H1 (cell line): ENCODE measurements around the gene PPM1N. TPM values are rescaled to one million over a fixed set of nuclear protein-coding genes. Genes with fewer than 3 reads are reported as not detected.
A peak's percentile ranks its signal among the peaks of the same experiment; 100 is the strongest.

ENCODE experiments used
- CTCF ChIA-PET: fragments of 300-600 bp; sonication (Branson Sonifier 250); formaldehyde crosslinking; loops from one replicate; lab custom pipeline; 2021; ENCODE audit not compliant: partially characterized antibody; lab: Charles Lee
- POLR2A ChIA-PET: fragments of 300-600 bp; sonication (Branson Sonifier 250); formaldehyde crosslinking; loops from one replicate; lab custom pipeline; 2021; ENCODE audit warnings: inconsistent platforms; ENCODE audit not compliant: partially characterized antibody; lab: Charles Lee
- DNase-seq, 2 experiments: peaks; one replicate each; pipeline versions ENCODE4 v3.0.0 to v3.0.0-alpha.2; 2010 to 2022; ENCODE audit warnings: low spot score in 2 of 2, low read depth in 1 of 2, mixed read lengths in 1 of 2
- FAIRE-seq: peaks from 2 replicates; lab custom pipeline; 2011; peaks lifted over from hg19 to GRCh38; lab: Jason Lieb, UNC
- H2AFZ ChIP-seq: 2 replicates; pipeline ENCODE4 v1.8.1; 2012; ENCODE audit warnings: low read length, inconsistent platforms
- H2AK5ac ChIP-seq: 2 replicates; pipeline ENCODE4 v1.6.1; 2013; ENCODE audit warnings: low read depth, low read length
- H2BK120ac ChIP-seq: replicated peaks from 2 replicates; pipeline ENCODE3; 2013; ENCODE audit warnings: low read depth, low read length, inconsistent platforms
- H2BK12ac ChIP-seq: 2 replicates; pipeline ENCODE4 v1.6.1; 2013; ENCODE audit warnings: low read depth, low read length
- H2BK15ac ChIP-seq: 2 replicates; pipeline ENCODE4 v1.6.1; 2013; ENCODE audit warnings: low read length
- H2BK20ac ChIP-seq: 2 replicates; pipeline ENCODE4 v1.6.1; 2013; ENCODE audit warnings: low read length
- H2BK5ac ChIP-seq: 2 replicates; pipeline ENCODE4 v1.6.1; 2013; ENCODE audit warnings: low read depth, low read length
- H3K14ac ChIP-seq: 2 replicates; pipeline ENCODE4 v1.6.1; 2013; ENCODE audit warnings: inconsistent platforms; ENCODE audit not compliant: insufficient read length
- H3K18ac ChIP-seq: 2 replicates; pipeline ENCODE4 v1.6.1; 2013; ENCODE audit warnings: low read length; ENCODE audit errors: extremely low read depth
- H3K23ac ChIP-seq: 2 replicates; pipeline ENCODE4 v1.6.1; 2013; ENCODE audit warnings: inconsistent platforms; ENCODE audit not compliant: insufficient read length
- H3K23me2 ChIP-seq: 2 replicates; pipeline ENCODE4 v1.6.1; 2013; ENCODE audit warnings: low read depth, low read length
- H3K27ac ChIP-seq: 2 replicates; pipeline ENCODE4 v1.6.1; 2011; ENCODE audit warnings: low read depth, low read length, inconsistent platforms
- H3K27me3 ChIP-seq, 4 experiments: replicated peaks in 1 of 4; 1 replicate in 1 of 4; 2 replicates in 3 of 4; pipeline versions ENCODE4 v1.6.1 to v1.8.1; 2011 to 2013; ENCODE audit warnings: low read length in 3 of 4, mild to moderate bottlenecking in 3 of 4, inconsistent platforms in 2 of 4, mixed read lengths in 2 of 4, moderate library complexity in 1 of 4; ENCODE audit not compliant: control insufficient read depth in 3 of 4, insufficient read depth in 3 of 4; ENCODE audit errors: extremely low read depth in 1 of 4
- H3K36me3 ChIP-seq, 4 experiments: 2 replicates each; pipeline versions ENCODE4 v1.6.1 to v1.8.1; 2011 to 2013; ENCODE audit warnings: mild to moderate bottlenecking in 4 of 4, low read length in 3 of 4, moderate library complexity in 2 of 4, control low read depth in 1 of 4, inconsistent platforms in 1 of 4; ENCODE audit not compliant: insufficient read depth in 4 of 4, control insufficient read depth in 2 of 4
- H3K4ac ChIP-seq: replicated peaks from 2 replicates; pipeline ENCODE3; 2013; ENCODE audit warnings: low read length, low read depth, mixed read lengths, inconsistent platforms; ENCODE audit not compliant: insufficient read length
- H3K4me1 ChIP-seq, 4 experiments: replicated peaks in 1 of 4; 1 replicate in 1 of 4; 2 replicates in 3 of 4; pipeline versions ENCODE4 v1.6.1 to v1.8.1; 2011 to 2013; ENCODE audit warnings: low read length in 3 of 4, inconsistent platforms in 2 of 4, mixed read lengths in 1 of 4; ENCODE audit not compliant: insufficient read depth in 4 of 4, control insufficient read depth in 3 of 4
- H3K4me2 ChIP-seq, 2 experiments: 2 replicates each; pipeline versions ENCODE4 v1.6.1 to v1.8.1; 2011 to 2013; ENCODE audit warnings: low read depth in 2 of 2, low read length in 2 of 2, control low read depth in 1 of 2, inconsistent platforms in 1 of 2, mild to moderate bottlenecking in 1 of 2; ENCODE audit not compliant: insufficient read depth in 1 of 2
- H3K4me3 ChIP-seq, 4 experiments: fragments of 200-600, 300-600 bp in 1 of 4; sonication (generic), shearing (Covaris generic), sonication (Bioruptor Twin) in 1 of 4; 2 replicates each; pipeline versions ENCODE4 v1.5.1 to v1.8.1; 2011 to 2016; ENCODE audit warnings: low read length in 4 of 4, low read depth in 3 of 4, control low read depth in 2 of 4, inconsistent platforms in 2 of 4, mild to moderate bottlenecking in 2 of 4, mixed read lengths in 1 of 4, moderate library complexity in 1 of 4; ENCODE audit not compliant: insufficient read depth in 2 of 4; ENCODE audit errors: extremely low read depth in 1 of 4
- H3K56ac ChIP-seq: replicated peaks from 2 replicates; pipeline ENCODE3; 2013; ENCODE audit warnings: low read depth, mild to moderate bottlenecking, mixed read lengths, low read length, inconsistent platforms; ENCODE audit not compliant: insufficient read length
- H3K79me1 ChIP-seq: 2 replicates; pipeline ENCODE4 v1.6.1; 2013; ENCODE audit warnings: low read depth, low read length, control low read depth
- H3K79me2 ChIP-seq, 2 experiments: 2 replicates each; pipeline versions ENCODE4 v1.6.1 to v1.8.1; 2012 to 2013; ENCODE audit warnings: low read length in 2 of 2, mild to moderate bottlenecking in 2 of 2, inconsistent platforms in 1 of 2; ENCODE audit not compliant: insufficient read depth in 2 of 2, control insufficient read depth in 1 of 2
- H3K9ac ChIP-seq, 4 experiments: replicated peaks in 1 of 4; 1 replicate in 1 of 4; 2 replicates in 3 of 4; pipeline versions ENCODE4 v1.6.1 to v1.8.1; 2011 to 2013; ENCODE audit warnings: low read depth in 3 of 4, low read length in 3 of 4, control low read depth in 2 of 4, mild to moderate bottlenecking in 2 of 4, moderate library complexity in 2 of 4, inconsistent platforms in 1 of 4; ENCODE audit errors: extremely low read depth in 1 of 4
- H3K9me3 ChIP-seq, 2 experiments: 2 replicates each; pipeline versions ENCODE4 v1.6.1 to v1.8.1; 2012 to 2013; ENCODE audit warnings: mild to moderate bottlenecking in 2 of 2, moderate library complexity in 2 of 2, control low read depth in 1 of 2, inconsistent platforms in 1 of 2, low read depth in 1 of 2, low read length in 1 of 2, mixed read lengths in 1 of 2; ENCODE audit not compliant: insufficient read depth in 2 of 2
- H4K20me1 ChIP-seq, 2 experiments: replicated peaks in 1 of 2; 2 replicates each; pipeline versions ENCODE3 to v1.8.1; 2011 to 2013; ENCODE audit warnings: inconsistent platforms in 2 of 2, low read length in 2 of 2, mild to moderate bottlenecking in 1 of 2; ENCODE audit not compliant: insufficient read depth in 2 of 2, control insufficient read depth in 1 of 2
- H4K5ac ChIP-seq: 2 replicates; pipeline ENCODE4 v1.6.1; 2013; ENCODE audit warnings: low read length, low read depth, mixed read lengths, inconsistent platforms; ENCODE audit not compliant: insufficient read length
- H4K8ac ChIP-seq: 2 replicates; pipeline ENCODE4 v1.8.0; 2013; ENCODE audit warnings: mild to moderate bottlenecking, moderate library complexity, low read length, inconsistent platforms; ENCODE audit not compliant: insufficient read depth; ENCODE audit errors: extremely low read depth
- H4K91ac ChIP-seq: replicated peaks from 2 replicates; pipeline ENCODE3; 2013; ENCODE audit warnings: low read length, mixed read lengths, inconsistent platforms; ENCODE audit not compliant: insufficient read length
- BRCA1 ChIP-seq: IDR thresholded peaks from 2 replicates; pipeline ENCODE4 v1.6.1; 2012; ENCODE audit warnings: low read depth, low read length, improper control_type of control experiment
- CHD2 ChIP-seq: IDR thresholded peaks from 2 replicates; pipeline ENCODE4 v1.6.1; 2012; ENCODE audit warnings: low read length, improper control_type of control experiment
- WGBS, 2 experiments: shearing (Covaris generic) in 1 of 2; methylation state at CpG; one replicate each; pipeline versions ENCODE4 v1.1.6 to v1.1.7; 2013 to 2015; ENCODE audit warnings: low lambda C conversion rate in 2 of 2, mixed read lengths in 2 of 2, inconsistent platforms in 1 of 2, low coverage in 1 of 2, missing lambda C conversion rate in 1 of 2; ENCODE audit not compliant: insufficient replicate concordance in 2 of 2, insufficient coverage in 1 of 2, insufficient read length in 1 of 2; ENCODE audit errors: extremely low coverage in 1 of 2, missing lambda C conversion rate in 1 of 2; 5-methylcytosine and 5-hydroxymethylcytosine counted together
- long read RNA-seq, 2 experiments: library from RNA in 1 of 2; library from capped mRNA in 1 of 2; stranded (forward); transcript quantifications; one replicate each; pipeline ENCODE4 v2.0.0, GENCODE V29; 2021; ENCODE audit warnings: inconsistent platforms in 1 of 2
- polyA minus RNA-seq, 3 experiments: library from RNA; depleted of rRNA, polyadenylated mRNA; stranded (reverse); fragments of >200 nt; gene quantifications; 1 replicate in 2 of 3; 2 replicates in 1 of 3; pipeline ENCODE4 v1.2.3, GENCODE V29; 2011
- polyA plus RNA-seq, 7 experiments: library from polyadenylated mRNA; depleted of rRNA in 3 of 7; stranded (reverse) in 5 of 7; unstranded in 2 of 7; fragments of >200 nt in 5 of 7; fragments of 200-250 nt in 2 of 7; gene quantifications; 1 replicate in 5 of 7; 2 replicates in 1 of 7; 4 replicates in 1 of 7; pipeline versions ENCODE4 v1.2.1 to v1.2.3, GENCODE V29; 2011 to 2013; ENCODE audit warnings: missing spikeins in 2 of 7, mixed read lengths in 2 of 7
- total RNA-seq: library from RNA; stranded (reverse); fragmentation: NEBNext Ultra II Directional; extraction: Animal tissue kit (Norgen Biotek cat#: 25700); gene quantifications from 2 replicates; pipeline ENCODE4 v1.2.1, GENCODE V29; 2021
- TF ChIP-seq, protein P1 (sequence below): IDR thresholded peaks from 2 replicates; pipeline ENCODE4 v1.6.1; 2011; ENCODE audit warnings: low read length, improper control_type of control experiment

The PPM1N gene, protein sequence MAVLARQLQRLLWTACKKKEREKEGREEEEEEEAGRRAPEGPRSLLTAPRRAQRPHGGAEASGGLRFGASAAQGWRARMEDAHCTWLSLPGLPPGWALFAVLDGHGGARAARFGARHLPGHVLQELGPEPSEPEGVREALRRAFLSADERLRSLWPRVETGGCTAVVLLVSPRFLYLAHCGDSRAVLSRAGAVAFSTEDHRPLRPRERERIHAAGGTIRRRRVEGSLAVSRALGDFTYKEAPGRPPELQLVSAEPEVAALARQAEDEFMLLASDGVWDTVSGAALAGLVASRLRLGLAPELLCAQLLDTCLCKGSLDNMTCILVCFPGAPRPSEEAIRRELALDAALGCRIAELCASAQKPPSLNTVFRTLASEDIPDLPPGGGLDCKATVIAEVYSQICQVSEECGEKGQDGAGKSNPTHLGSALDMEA
- 11.0 and 12.2 TPM in 2 replicates for total RNA-seq
- polyA plus RNA-seq (2011; rRNA removed): 14.4 and 17.5 TPM in 2 replicates
- 20.7 TPM for polyA plus RNA-seq (2011; cell fraction: cytosol; rRNA removed)
- 17.1 TPM for polyA plus RNA-seq (2011; cell fraction: nucleus; rRNA removed)
- polyA plus RNA-seq (2012, experiment 1 of 2): 12.0 to 16.7 TPM (median 14.4 TPM) in 4 replicates
- 13.0 TPM for polyA plus RNA-seq (2012, experiment 2 of 2)
- 35.8 TPM for polyA plus RNA-seq (2013, experiment 1 of 2)
- 34.9 TPM for polyA plus RNA-seq (2013, experiment 2 of 2)
- 2.3 and 4.2 TPM in 2 replicates for polyA minus RNA-seq (2011; rRNA and poly(A)+ RNA removed)
- 4.3 TPM for polyA minus RNA-seq (2011; cell fraction: cytosol; rRNA and poly(A)+ RNA removed)
- 5.6 TPM for polyA minus RNA-seq (2011; cell fraction: nucleus; rRNA and poly(A)+ RNA removed)
- long read RNA-seq, experiment 1, transcript PPM1N-206 (4 exons, 1,953 nt): major isoform, 6 of 14 reads
- long read RNA-seq, experiment 1, partial matches to known transcripts: 3 of 14 reads
- long read RNA-seq, experiment 1, other reads (novel, unspliced or antisense): 5 of 14 reads
- long read RNA-seq, experiment 2, transcript PPM1N-206 (4 exons, 1,953 nt): major isoform, 5 of 14 reads
- long read RNA-seq, experiment 2, partial matches to known transcripts: 1 of 14 reads
- long read RNA-seq, experiment 2, other reads (novel, unspliced or antisense): 2 of 14 reads

DNA sequence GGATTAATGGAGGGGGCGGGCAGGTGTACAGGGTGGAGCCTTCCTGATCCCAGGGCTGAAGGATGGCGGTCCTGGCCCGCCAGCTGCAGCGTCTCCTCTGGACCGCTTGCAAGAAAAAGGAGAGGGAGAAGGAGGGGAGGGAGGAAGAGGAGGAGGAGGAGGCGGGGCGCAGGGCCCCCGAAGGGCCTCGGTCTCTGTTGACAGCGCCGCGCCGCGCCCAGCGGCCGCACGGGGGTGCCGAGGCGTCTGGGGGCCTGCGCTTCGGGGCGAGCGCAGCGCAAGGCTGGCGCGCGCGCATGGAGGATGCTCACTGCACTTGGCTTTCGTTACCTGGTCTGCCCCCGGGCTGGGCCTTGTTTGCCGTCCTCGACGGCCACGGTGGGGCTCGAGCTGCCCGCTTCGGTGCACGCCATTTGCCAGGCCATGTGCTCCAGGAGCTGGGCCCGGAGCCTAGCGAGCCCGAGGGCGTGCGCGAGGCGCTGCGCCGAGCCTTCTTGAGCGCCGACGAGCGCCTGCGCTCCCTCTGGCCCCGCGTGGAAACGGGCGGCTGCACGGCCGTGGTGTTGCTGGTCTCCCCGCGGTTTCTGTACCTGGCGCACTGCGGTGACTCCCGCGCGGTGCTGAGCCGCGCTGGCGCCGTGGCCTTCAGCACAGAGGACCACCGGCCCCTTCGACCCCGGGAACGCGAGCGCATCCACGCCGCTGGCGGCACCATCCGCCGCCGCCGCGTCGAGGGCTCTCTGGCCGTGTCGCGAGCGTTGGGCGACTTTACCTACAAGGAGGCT is at the start of gene PPM1N:
Gene PPM1N, plus strand, starts transcription at position 33 of the 785 bp plus-strand sequence. Its CDS starts 30 bp downstream, at position 63.
- Histone ChIP-seq H3K14ac (no peak within 1 kb of the TSS), H2AFZ (no peak within 1 kb of the TSS), H3K18ac (peak within 1 kb of the TSS; percentile 95), H3K23ac (no peak within 1 kb of the TSS), H3K9me3 (no peaks in the 10 kb centered on the region), H3K36me3 (peaks cover 0 to 2% (median 0%) of the 10 kb centered on the region in 4 experiments; a peak in 1 of 8 replicates), H4K91ac (peak within 1 kb of the TSS; percentile 66), H3K4me1 (peaks cover 10 to 22% (median 19%) of the 10 kb centered on the region in 4 experiments; a peak in 6 of 7 replicates), H3K23me2 (peaks cover 22% of the 10 kb centered on the region; the same call in 1 of the 2 replicates), H3K79me2 (no peaks in the 10 kb centered on the region), H3K9ac (peak within 1 kb of the TSS in 3 of 4 experiments; percentile 8 to 28 (median 26); a peak in 5 of 7 replicates), H3K56ac (peak within 1 kb of the TSS; percentile 12), H2AK5ac (no peak within 1 kb of the TSS), H3K27me3 (peaks cover 0 to 10% (median 4%) of the 10 kb centered on the region in 4 experiments; a peak in 3 of 7 replicates), H2BK12ac (peak within 1 kb of the TSS; percentile 81; the same call in 1 of the 2 replicates), H4K20me1 (peaks cover 0 to 10% of the 10 kb centered on the region in 2 experiments), H4K8ac (peak within 1 kb of the TSS; percentile 92), H2BK20ac (no peak within 1 kb of the TSS), H3K4me2 (peak within 1 kb of the TSS; percentile 76 to 97), H2BK120ac (no peak within 1 kb of the TSS), H4K5ac (no peak within 1 kb of the TSS), H2BK5ac (peak within 1 kb of the TSS; percentile 4; the same call in 1 of the 2 replicates), H3K79me1 (no peaks in the 10 kb centered on the region), H3K4me3 (peak within 1 kb of the TSS; percentile 46 to 59 (median 52)), H2BK15ac (peak within 1 kb of the TSS; percentile 46; the same call in 1 of the 2 replicates), H3K27ac (no peak within 1 kb of the TSS), H3K4ac (no peak within 1 kb of the TSS)
- DNase-seq: peak in 1 of 2 experiments; percentile 85
- ChIA-PET POLR2A (interaction anchor here (0.8 to 2.6 kb wide), 13 partner anchors 9 to 143 kb away, joined by 3 to 20 read pairs (median 5); partner anchors contain the start of genes FOSB and VASP), CTCF (interaction anchor here (0.9 to 2.6 kb wide), 15 partner anchors 13 to 182 kb away, joined by 3 to 13 read pairs (median 4); no protein-coding TSS in a partner anchor)
- no peak for FAIRE-seq
- WGBS, 2 experiments: 2% methylated on average over 77 of the region's 89 CpGs; no CpG with 5 or more reads in 1 of the 2 experiments
- TF ChIP-seq BRCA1 (no peak), CHD2 (no peak)
- TF ChIP-seq, protein P1, sequence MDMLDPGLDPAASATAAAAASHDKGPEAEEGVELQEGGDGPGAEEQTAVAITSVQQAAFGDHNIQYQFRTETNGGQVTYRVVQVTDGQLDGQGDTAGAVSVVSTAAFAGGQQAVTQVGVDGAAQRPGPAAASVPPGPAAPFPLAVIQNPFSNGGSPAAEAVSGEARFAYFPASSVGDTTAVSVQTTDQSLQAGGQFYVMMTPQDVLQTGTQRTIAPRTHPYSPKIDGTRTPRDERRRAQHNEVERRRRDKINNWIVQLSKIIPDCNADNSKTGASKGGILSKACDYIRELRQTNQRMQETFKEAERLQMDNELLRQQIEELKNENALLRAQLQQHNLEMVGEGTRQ: no peak
